CD4-positive, alpha-beta T cell (primary cell): Measurements from ENCODE around the gene CHRDL2. TPM values are rescaled to one million over a fixed set of nuclear protein-coding genes. Genes with fewer than 3 reads are reported as not detected.

Source experiments
- ATAC-seq: fragments of 200-7000 bp; cut with Tn5 transposase; one replicate; pipeline ENCODE4 v1.10.0; 2022; ENCODE audit warnings: mild to moderate bottlenecking; ENCODE audit not compliant: poor library complexity
- CTCF ChIA-PET: fragments of 350-600 bp; sonication (Branson Sonifier 250); formaldehyde crosslinking; loops from one replicate; lab custom pipeline; 2021; ENCODE audit warnings: antibody characterized with exemption, inconsistent platforms; lab: Charles Lee
- POLR2A ChIA-PET: fragments of 350-600 bp; sonication (Branson Sonifier 250); formaldehyde crosslinking; loops from one replicate; lab custom pipeline; 2021; ENCODE audit warnings: antibody characterized with exemption, inconsistent platforms; lab: Charles Lee
- DNase-seq, 14 experiments: peaks; one replicate each; pipeline ENCODE4 v3.0.0-alpha.2; 2013 to 2020; ENCODE audit warnings: mixed read lengths in 2 of 14
- H3K27ac ChIP-seq, 2 donors: one replicate each; pipeline versions ENCODE4 v1.5.1 to v1.7.0; 2013; ENCODE audit warnings: low read length in 2 of 2, low read depth in 1 of 2, mild to moderate bottlenecking in 1 of 2
- H3K27me3 ChIP-seq, 2 experiments: 1 replicate in 1 of 2; 2 replicates in 1 of 2; pipeline versions ENCODE4 v1.6.1 to v1.7.0; 2013; ENCODE audit warnings: low read length in 2 of 2, control low read depth in 1 of 2, mild to moderate bottlenecking in 1 of 2, moderate library complexity in 1 of 2; ENCODE audit not compliant: insufficient read depth in 2 of 2, control insufficient read depth in 1 of 2
- H3K36me3 ChIP-seq: one replicate; pipeline ENCODE4 v1.6.1; 2013; ENCODE audit warnings: low read length, control low read depth; ENCODE audit not compliant: insufficient read depth
- H3K4me1 ChIP-seq: one replicate; pipeline ENCODE4 v1.6.1; 2013; ENCODE audit warnings: low read length, control low read depth; ENCODE audit not compliant: insufficient read depth
- H3K4me3 ChIP-seq: one replicate; pipeline ENCODE4 v1.5.1; 2013; ENCODE audit warnings: mild to moderate bottlenecking, low read length, moderate library complexity
- H3K9me3 ChIP-seq, 2 experiments: 1 replicate in 1 of 2; 2 replicates in 1 of 2; pipeline versions ENCODE4 v1.6.1 to v1.7.0; 2013; ENCODE audit warnings: low read length in 2 of 2, mild to moderate bottlenecking in 2 of 2, control low read depth in 1 of 2, moderate library complexity in 1 of 2; ENCODE audit not compliant: control insufficient read depth in 1 of 2, insufficient read depth in 1 of 2
- H3K27ac Mint-ChIP-seq: one replicate; pipeline ENCODE4 v1.8.0; 2020; ENCODE audit warnings: mixed read lengths
- H3K27me3 Mint-ChIP-seq: one replicate; pipeline ENCODE4 v1.8.0; 2021; ENCODE audit warnings: mixed read lengths
- H3K36me3 Mint-ChIP-seq: one replicate; pipeline ENCODE4 v1.8.0; 2021; ENCODE audit warnings: low read depth, mixed read lengths
- H3K4me1 Mint-ChIP-seq: one replicate; pipeline ENCODE4 v1.8.0; 2021; ENCODE audit warnings: low read depth, mixed read lengths
- H3K4me3 Mint-ChIP-seq: one replicate; pipeline ENCODE4 v1.8.0; 2020; ENCODE audit warnings: mild to moderate bottlenecking, mixed read lengths
- H3K9me3 Mint-ChIP-seq: one replicate; pipeline ENCODE4 v1.8.0; 2020; ENCODE audit warnings: mixed read lengths
- CTCF ChIP-seq: fragments of 200-600 bp; IDR thresholded peaks from one replicate; pipeline ENCODE4 v1.8.0; 2022; ENCODE audit warnings: antibody characterized with exemption, mild to moderate bottlenecking
- intact Hi-C, 2 experiments: fragments of 100-400 bp; cut with DNase I in 1 of 2; cut with micrococcal nuclease in 1 of 2; formaldehyde crosslinking; loops; one replicate each; pipeline versions ENCODE4 v1.15.1 to v1.9.0; 2023 to 2025; cut with DNase I, micrococcal nuclease
- total RNA-seq, 174 experiments: library from RNA in 2 of 174; stranded (reverse) in 2 of 174; gene quantifications; one replicate each; pipeline ENCODE4 v1.2.3 and lab custom pipeline; 2021 to 2026

The CHRDL2 gene
- total RNA-seq, 2 experiments from 2014 or later: not detected

DNA sequence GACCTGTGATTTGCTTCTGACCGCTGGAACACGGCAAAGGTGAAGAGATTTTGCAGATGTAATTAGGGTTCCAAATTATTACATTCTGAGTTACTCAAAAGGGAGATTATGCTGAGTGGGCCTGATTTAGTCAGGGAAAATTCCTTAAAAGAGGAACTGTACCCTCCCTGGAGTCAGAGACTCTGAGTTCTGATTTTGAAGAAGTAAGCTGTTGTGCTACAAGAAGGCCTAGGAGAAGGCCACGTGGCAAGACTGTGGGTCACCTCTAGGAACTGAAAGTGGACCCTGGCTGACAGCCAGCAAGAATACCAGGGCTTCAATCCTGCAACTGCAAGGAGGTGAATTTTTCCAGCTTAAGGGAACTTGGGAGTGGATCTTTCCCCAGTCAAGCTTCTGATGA, 45.3 kb downstream of the CHRDL2 start:
- H3K4me1 ChIP-seq: peaks cover 6% of the 10 kb centered on the region
- ChIA-PET CTCF (interaction anchor here (1.4 kb wide), 1 partner anchor 17 kb away, joined by 4 read pairs; no protein-coding TSS in a partner anchor), POLR2A (no interaction called here)
- Mint-ChIP-seq H3K36me3 (no peaks in the 10 kb centered on the region), H3K4me3 (no peak overlapping the region), H3K27me3 (peaks cover 35% of the 10 kb centered on the region), H3K9me3 (no peaks in the 10 kb centered on the region), H3K4me1 (no peaks in the 10 kb centered on the region), H3K27ac (no peak overlapping the region)
- H3K4me3 ChIP-seq: no peak overlapping the region
- peaks cover 0 to 6% of the 10 kb centered on the region in 2 experiments for H3K9me3 ChIP-seq
- peaks cover 9 to 14% of the 10 kb centered on the region in 2 experiments for H3K27me3 ChIP-seq
- intact Hi-C loops: no loop called here
- no peak for TF ChIP-seq CTCF
- H3K36me3 ChIP-seq: no peaks in the 10 kb centered on the region
- DNase-seq: peak in 3 of 14 experiments; percentile 11 to 50 (median 40)
- no peak for ATAC-seq
- H3K27ac ChIP-seq: no peak overlapping the region

DNA sequence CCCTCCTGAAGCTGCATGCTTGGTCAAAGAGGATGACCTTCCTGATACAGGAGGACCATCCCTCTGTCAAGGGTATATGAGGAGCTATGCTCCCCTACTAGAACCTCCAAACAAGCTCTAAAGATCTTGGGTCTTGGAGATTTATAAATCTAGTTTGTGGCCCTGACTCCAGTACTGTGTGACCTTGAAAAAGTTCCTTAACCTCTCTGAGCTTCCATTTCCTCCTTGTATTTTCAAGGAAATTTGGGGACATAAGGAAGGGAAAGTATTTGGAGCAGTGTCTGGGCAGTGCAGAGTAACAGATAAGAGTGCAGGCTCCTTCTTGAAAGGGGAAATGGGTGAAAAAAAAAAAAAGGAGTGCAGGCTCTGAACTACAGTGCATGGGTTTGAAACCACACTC, 45.9 kb downstream of the CHRDL2 start:
- DNase-seq (no peak), ATAC-seq (no peak)
- Mint-ChIP-seq H3K36me3 (no peaks in the 10 kb centered on the region), H3K9me3 (no peaks in the 10 kb centered on the region), H3K4me3 (no peak overlapping the region), H3K27me3 (peaks cover 35% of the 10 kb centered on the region), H3K4me1 (no peaks in the 10 kb centered on the region), H3K27ac (no peak overlapping the region)
- Histone ChIP-seq H3K27ac (no peak overlapping the region), H3K9me3 (peaks cover 0 to 6% of the 10 kb centered on the region in 2 experiments), H3K4me1 (peaks cover 6% of the 10 kb centered on the region), H3K36me3 (no peaks in the 10 kb centered on the region), H3K27me3 (peaks cover 9 to 14% of the 10 kb centered on the region in 2 experiments), H3K4me3 (no peak overlapping the region)
- TF ChIP-seq CTCF: no peak
- POLR2A ChIA-PET: no interaction called here
- intact Hi-C loops: no loop called here
- CTCF ChIA-PET: no interaction called here

DNA sequence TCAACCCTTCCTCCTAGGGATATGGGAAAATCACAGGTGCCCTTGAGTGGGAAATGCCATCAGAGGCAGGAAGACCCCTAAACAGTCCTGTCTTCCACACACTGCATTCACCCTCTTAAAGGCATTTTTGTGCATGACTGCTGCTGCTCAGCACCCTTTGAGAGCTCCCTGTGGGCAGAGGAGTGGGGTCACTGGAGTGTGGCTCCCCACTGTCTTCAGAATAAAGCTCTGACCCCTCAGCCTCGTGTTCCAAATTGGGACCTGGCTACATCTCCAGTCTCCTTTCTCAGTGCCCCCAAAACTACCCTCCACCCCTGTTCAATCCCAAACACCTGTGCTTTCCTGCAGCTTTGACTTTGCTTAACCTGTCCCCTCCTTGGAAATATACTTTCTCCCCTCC, 46.6 kb downstream of the CHRDL2 start:
- no peaks in the 10 kb centered on the region for H3K9me3 Mint-ChIP-seq
- Histone ChIP-seq H3K9me3 (peaks cover 0 to 6% of the 10 kb centered on the region in 2 experiments), H3K27me3 (peaks cover 9 to 14% of the 10 kb centered on the region in 2 experiments), H3K36me3 (no peaks in the 10 kb centered on the region), H3K4me3 (no peak overlapping the region), H3K27ac (no peak overlapping the region), H3K4me1 (peaks cover 6% of the 10 kb centered on the region)
- H3K4me1 Mint-ChIP-seq: no peaks in the 10 kb centered on the region
- ATAC-seq (no peak), DNase-seq (no peak)
- no peak overlapping the region for H3K4me3 Mint-ChIP-seq
- H3K36me3 Mint-ChIP-seq: no peaks in the 10 kb centered on the region
- intact Hi-C loops: no loop called here
- TF ChIP-seq CTCF: no peak
- H3K27me3 Mint-ChIP-seq: peaks cover 40% of the 10 kb centered on the region
- H3K27ac Mint-ChIP-seq: no peak overlapping the region
- POLR2A ChIA-PET: no interaction called here
- CTCF ChIA-PET: no interaction called here
